BLaER1 treated with 17β-estradiol and CSF1 and Interleukin-3, amounts not matched to agents 10 nM and 100 nM (cell line): Measurements from ENCODE around the gene MED14.
"Not testable (repeated sequence)": the region's sequence is repeated elsewhere in the genome, so short reads cannot be mapped to it uniquely, and the experiment has no call there.

Experiments used
- H3K27ac ChIP-seq, 11 experiments: shearing (Covaris generic); formaldehyde crosslinking; 2 replicates each; pipeline ENCODE4 v1.8.1; 2022
- H3K27me3 ChIP-seq, 11 experiments: shearing (Covaris generic); formaldehyde crosslinking; 2 replicates each; pipeline ENCODE4 v1.8.1; 2022
- H3K36me3 ChIP-seq, 11 experiments: shearing (Covaris generic); formaldehyde crosslinking; 2 replicates each; pipeline ENCODE4 v1.8.1; 2022
- H3K4me1 ChIP-seq, 10 experiments: shearing (Covaris generic); formaldehyde crosslinking; 2 replicates each; pipeline ENCODE4 v1.8.1; 2022
- H3K4me2 ChIP-seq, 11 experiments: shearing (Covaris generic); formaldehyde crosslinking; 2 replicates each; pipeline ENCODE4 v1.8.1; 2022
- H3K4me3 ChIP-seq, 10 experiments: shearing (Covaris generic); formaldehyde crosslinking; 2 replicates each; pipeline ENCODE4 v1.8.1; 2022
- H3K9ac ChIP-seq, 11 experiments: shearing (Covaris generic); formaldehyde crosslinking; 2 replicates each; pipeline ENCODE4 v1.8.1; 2022
- H3K9me3 ChIP-seq, 11 experiments: shearing (Covaris generic); formaldehyde crosslinking; replicated peaks in 1 of 11; 2 replicates each; pipeline ENCODE4 v1.8.1; 2022
- H4K20me1 ChIP-seq, 11 experiments: shearing (Covaris generic); formaldehyde crosslinking; 2 replicates each; pipeline ENCODE4 v1.8.1; 2022
- Cebpa-rat ChIP-seq, 11 experiments: shearing (Covaris generic); IDR thresholded peaks; 2 replicates each; pipeline ENCODE4 v1.8.1; 2022

The MED14 gene

GRCh38 chrX:40736170-40736505 lies 796 bp upstream of the MED14 start:
- Histone ChIP-seq H3K4me2 (peak overlapping the region; percentile 76 to 96 (median 84)), H3K27me3 (peaks cover 84 to 95% (median 93%) of the 10 kb centered on the region in 11 experiments), H3K4me1 (peaks cover 14 to 35% (median 27%) of the 10 kb centered on the region in 10 experiments; a peak in 18 of 20 replicates), H3K4me3 (peak overlapping the region; percentile 63 to 84 (median 74)), H4K20me1 (peaks cover 23 to 51% (median 37%) of the 10 kb centered on the region in 11 experiments; a peak in 21 of 22 replicates), H3K9me3 (no peaks in the 10 kb centered on the region), H3K27ac (peak overlapping the region; percentile 73 to 93 (median 86)), H3K9ac (peak overlapping the region; percentile 77 to 89 (median 85)), H3K36me3 (no peaks in the 10 kb centered on the region)
- no peak for TF ChIP-seq Cebpa-rat (IDR thresholded peaks at IDR 0.05)

GRCh38 chrX:40734971-40735324 lies 394 bp downstream of the MED14 start:
- Histone ChIP-seq H3K9ac (peak overlapping the region; percentile 77 to 89 (median 85)), H3K27ac (peak overlapping the region; percentile 16 to 93 (median 86); a peak in 21 of 22 replicates), H3K4me1 (peaks cover 21 to 39% (median 33%) of the 10 kb centered on the region in 10 experiments; a peak in 19 of 20 replicates), H4K20me1 (peaks cover 35 to 62% (median 48%) of the 10 kb centered on the region in 11 experiments; a peak in 21 of 22 replicates), H3K4me3 (peak overlapping the region; percentile 63 to 84 (median 74)), H3K9me3 (no peaks in the 10 kb centered on the region), H3K27me3 (peaks cover 85 to 95% (median 93%) of the 10 kb centered on the region in 11 experiments), H3K36me3 (no peaks in the 10 kb centered on the region), H3K4me2 (peak overlapping the region; percentile 71 to 96 (median 80))
- TF ChIP-seq Cebpa-rat (IDR thresholded peaks at IDR 0.05), result no peak

- TF ChIP-seq Cebpa-rat (IDR thresholded peaks at IDR 0.05), result no peak
- no peak overlapping the region for H3K27ac ChIP-seq
- peaks cover 24 to 42% (median 37%) of the 10 kb centered on the region in 10 experiments; a peak in 19 of 20 replicates for H3K4me1 ChIP-seq
- H3K9me3 ChIP-seq, result no peaks in the 10 kb centered on the region; a peak in 1 of 22 replicates
- peak overlapping the region in 4 of 10 experiments; percentile 77 to 84 (median 80); a peak in 4 of 20 replicates for H3K4me3 ChIP-seq
- H3K36me3 ChIP-seq, result peaks cover 0 to 5% (median 0%) of the 10 kb centered on the region in 11 experiments; a peak in 7 of 22 replicates
- peak overlapping the region; percentile 71 to 96 (median 80) for H3K4me2 ChIP-seq
- H3K9ac ChIP-seq, result no peak overlapping the region; a peak in 2 of 22 replicates
- peaks cover 85 to 95% (median 93%) of the 10 kb centered on the region in 11 experiments for H3K27me3 ChIP-seq
- peaks cover 40 to 71% (median 55%) of the 10 kb centered on the region in 11 experiments; a peak in 21 of 22 replicates for H4K20me1 ChIP-seq
These were observed 1.6 kb downstream of the MED14 start for GRCh38 chrX:40733706-40734105.

- H3K9ac ChIP-seq, H3K9me3 ChIP-seq, H3K4me3 ChIP-seq, H3K27ac ChIP-seq: not testable (repeated sequence)
- H3K4me2 ChIP-seq, result peak overlapping the region in 3 of 11 experiments; percentile 71 to 80 (median 72); a peak in 2 of 22 replicates
- H4K20me1 ChIP-seq, result peaks cover 40 to 74% (median 64%) of the 10 kb centered on the region in 11 experiments; a peak in 21 of 22 replicates
- peaks cover 24 to 42% (median 36%) of the 10 kb centered on the region in 10 experiments; a peak in 19 of 20 replicates for H3K4me1 ChIP-seq
- H3K36me3 ChIP-seq, result peaks cover 0 to 15% (median 8%) of the 10 kb centered on the region in 11 experiments; a peak in 10 of 22 replicates
- peaks cover 85 to 95% (median 93%) of the 10 kb centered on the region in 11 experiments for H3K27me3 ChIP-seq
These were observed 2.8 kb downstream of the MED14 start for GRCh38 chrX:40732499-40732898.

GRCh38 chrX:40729598-40730584 lies 5.5 kb downstream of the MED14 start:
- H3K9ac ChIP-seq, result no peak overlapping the region; a peak in 1 of 22 replicates

GRCh38 chrX:40727581-40728252 lies 7.6 kb downstream of the MED14 start:
- Histone ChIP-seq H3K4me1 (peaks cover 4 to 11% (median 10%) of the 10 kb centered on the region in 10 experiments; a peak in 14 of 20 replicates), H3K36me3 (peaks cover 0 to 44% (median 17%) of the 10 kb centered on the region in 11 experiments; a peak in 16 of 22 replicates), H3K9ac (no peak overlapping the region), H3K4me3 (no peak overlapping the region), H3K9me3 (peaks cover 0 to 6% (median 0%) of the 10 kb centered on the region in 11 experiments; a peak in 5 of 22 replicates), H3K27ac (no peak overlapping the region), H3K27me3 (peaks cover 82 to 99% (median 95%) of the 10 kb centered on the region in 11 experiments), H3K4me2 (no peak overlapping the region), H4K20me1 (peaks cover 23 to 54% (median 40%) of the 10 kb centered on the region in 11 experiments; a peak in 20 of 22 replicates)
- no peak for TF ChIP-seq Cebpa-rat (IDR thresholded peaks at IDR 0.05)

More at GRCh38 chrX:40729598-40730584, 5.5 kb downstream of the MED14 start:
- Histone ChIP-seq H3K36me3 (peaks cover 0 to 30% (median 12%) of the 10 kb centered on the region in 11 experiments; a peak in 12 of 22 replicates), H3K9me3 (peaks cover 0 to 4% (median 0%) of the 10 kb centered on the region in 11 experiments; a peak in 1 of 22 replicates), H4K20me1 (peaks cover 40 to 74% (median 58%) of the 10 kb centered on the region in 11 experiments; a peak in 21 of 22 replicates), H3K4me1 (peaks cover 10 to 26% (median 23%) of the 10 kb centered on the region in 10 experiments; a peak in 16 of 20 replicates), H3K27ac (no peak overlapping the region), H3K27me3 (peaks cover 90 to 99% (median 95%) of the 10 kb centered on the region in 11 experiments), H3K4me3 (no peak overlapping the region), H3K4me2 (peak overlapping the region; percentile 2 to 57 (median 22); a peak in 16 of 22 replicates)
- no peak for TF ChIP-seq Cebpa-rat (IDR thresholded peaks at IDR 0.05)

- Histone ChIP-seq H3K9me3 (peaks cover 0 to 11% (median 0%) of the 10 kb centered on the region in 11 experiments; a peak in 5 of 22 replicates), H3K4me3 (no peak overlapping the region), H3K27ac (no peak overlapping the region), H3K4me2 (no peak overlapping the region), H3K36me3 (peaks cover 0 to 51% (median 23%) of the 10 kb centered on the region in 11 experiments; a peak in 17 of 22 replicates), H3K4me1 (peaks cover 4 to 11% (median 10%) of the 10 kb centered on the region in 10 experiments; a peak in 14 of 20 replicates), H3K9ac (no peak overlapping the region), H4K20me1 (peaks cover 17 to 48% (median 33%) of the 10 kb centered on the region in 11 experiments; a peak in 20 of 22 replicates), H3K27me3 (peaks cover 81 to 99% (median 95%) of the 10 kb centered on the region in 11 experiments)
- no peak for TF ChIP-seq Cebpa-rat (IDR thresholded peaks at IDR 0.05)
These were observed 8.2 kb downstream of the MED14 start for GRCh38 chrX:40727093-40727492.

- Histone ChIP-seq H3K4me2 (no peak overlapping the region), H3K27ac (no peak overlapping the region), H3K4me3 (no peak overlapping the region), H3K27me3 (peaks cover 64 to 99% (median 90%) of the 10 kb centered on the region in 11 experiments), H4K20me1 (peaks cover 5 to 24% (median 12%) of the 10 kb centered on the region in 11 experiments; a peak in 14 of 22 replicates), H3K4me1 (no peaks in the 10 kb centered on the region), H3K9me3 (peaks cover 0 to 11% (median 6%) of the 10 kb centered on the region in 11 experiments; a peak in 7 of 22 replicates), H3K9ac (no peak overlapping the region), H3K36me3 (peaks cover 18 to 81% (median 43%) of the 10 kb centered on the region in 11 experiments; a peak in 21 of 22 replicates)
- no peak for TF ChIP-seq Cebpa-rat (IDR thresholded peaks at IDR 0.05)
These were observed 12.4 kb downstream of the MED14 start for GRCh38 chrX:40722930-40723329.
